Stimulated activated CD8-positive, alpha-beta memory T cell treated with anti-CD3 and anti-CD28 coated beads, Interleukin-12 subunit alpha, Interleukin-12 subunit beta, amount 100 ng/mL, for 24 hours (primary cell): ENCODE results near the gene ACTR3.

Experiments
- DNase-seq: peaks from one replicate; pipeline ENCODE4 v3.0.0-alpha.2; 2020; ENCODE audit errors: extremely low read depth

Gene ACTR3

GRCh38 chr2:113965644-113966043, 75.8 kb downstream of the ACTR3 start:
- DNase-seq, result no peak

DNA sequence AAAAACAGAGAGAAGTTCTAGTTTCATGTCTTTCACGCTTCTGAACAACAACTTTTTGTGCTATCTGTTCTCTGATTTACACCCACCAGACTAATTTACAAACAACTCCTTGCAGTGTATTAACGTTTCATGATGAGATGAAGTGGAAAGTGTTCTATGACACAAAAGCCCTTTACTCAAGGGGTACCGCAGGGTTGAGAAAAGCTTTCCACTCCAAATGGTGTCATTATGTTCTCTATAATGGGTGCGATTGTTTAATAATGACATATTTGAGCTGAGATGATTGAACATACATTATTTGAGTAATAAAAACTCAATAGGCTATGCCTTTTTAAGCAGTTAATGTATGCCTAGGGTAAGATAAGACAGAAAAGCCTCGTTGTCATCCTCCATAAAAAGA, 76.3 kb downstream of the ACTR3 start:
- no peak for DNase-seq

GRCh38 chr2:113966832-113967231, 76.9 kb downstream of the ACTR3 start:
- no peak for DNase-seq

- DNase-seq, result no peak
These were observed 77.4 kb downstream of the ACTR3 start for GRCh38 chr2:113967272-113967671.

DNA sequence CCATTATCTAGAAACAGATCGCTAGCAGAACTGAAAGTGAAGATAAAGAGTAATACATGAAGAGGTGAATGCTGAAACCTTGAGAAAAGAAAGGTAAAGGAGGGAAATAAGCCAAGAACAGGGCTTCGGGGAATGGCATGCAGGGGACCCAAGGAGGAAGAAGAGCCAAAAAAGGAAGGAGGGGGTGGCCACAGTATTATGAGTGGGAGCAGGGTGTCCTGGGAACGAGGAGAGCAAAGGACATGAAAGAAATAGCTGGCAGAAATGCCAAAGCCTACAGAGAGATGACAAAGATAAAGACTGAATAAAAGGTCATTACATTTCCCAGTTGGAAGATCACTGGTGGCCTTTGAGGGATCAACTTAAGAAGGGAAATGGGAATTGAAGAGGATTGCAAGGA, 82.9 kb downstream of the ACTR3 start:
- no peak for DNase-seq

- DNase-seq, result no peak
These were observed 83.9 kb downstream of the ACTR3 start for GRCh38 chr2:113973810-113974209.

GRCh38 chr2:113974727-113975126, 84.8 kb downstream of the ACTR3 start:
- no peak for DNase-seq

GRCh38 chr2:113976277-113976928, 86.5 kb downstream of the ACTR3 start:
- DNase-seq, result no peak

DNA sequence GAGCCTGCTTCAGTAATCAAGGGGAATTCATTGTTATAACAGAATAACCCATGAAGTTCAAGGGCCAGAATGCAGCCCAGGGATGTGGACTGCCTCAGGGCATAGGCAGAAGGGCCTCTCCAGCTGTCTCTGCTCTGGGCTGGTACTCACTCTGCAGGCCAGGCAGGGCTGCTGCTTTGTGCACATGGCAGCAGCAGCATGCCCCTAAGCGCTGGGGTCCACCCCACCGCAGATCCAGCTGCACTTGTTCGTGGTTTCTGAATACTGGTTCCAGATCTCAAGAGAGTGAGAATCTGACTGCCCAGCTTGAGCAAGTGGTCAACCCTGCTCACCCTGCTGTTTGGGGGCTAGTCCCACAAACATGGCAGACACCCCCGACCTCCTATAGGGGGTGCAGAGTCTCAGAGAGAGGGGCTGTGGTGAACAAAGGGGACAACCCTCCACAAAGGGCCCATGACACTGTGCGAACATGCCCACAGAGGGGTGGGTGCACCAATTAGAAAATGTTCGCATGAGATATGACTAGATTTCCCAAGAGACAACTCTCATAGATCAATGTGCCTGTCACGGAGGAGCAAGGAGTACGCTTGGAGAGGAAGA, 87.3 kb downstream of the ACTR3 start:
- no peak for DNase-seq

DNA sequence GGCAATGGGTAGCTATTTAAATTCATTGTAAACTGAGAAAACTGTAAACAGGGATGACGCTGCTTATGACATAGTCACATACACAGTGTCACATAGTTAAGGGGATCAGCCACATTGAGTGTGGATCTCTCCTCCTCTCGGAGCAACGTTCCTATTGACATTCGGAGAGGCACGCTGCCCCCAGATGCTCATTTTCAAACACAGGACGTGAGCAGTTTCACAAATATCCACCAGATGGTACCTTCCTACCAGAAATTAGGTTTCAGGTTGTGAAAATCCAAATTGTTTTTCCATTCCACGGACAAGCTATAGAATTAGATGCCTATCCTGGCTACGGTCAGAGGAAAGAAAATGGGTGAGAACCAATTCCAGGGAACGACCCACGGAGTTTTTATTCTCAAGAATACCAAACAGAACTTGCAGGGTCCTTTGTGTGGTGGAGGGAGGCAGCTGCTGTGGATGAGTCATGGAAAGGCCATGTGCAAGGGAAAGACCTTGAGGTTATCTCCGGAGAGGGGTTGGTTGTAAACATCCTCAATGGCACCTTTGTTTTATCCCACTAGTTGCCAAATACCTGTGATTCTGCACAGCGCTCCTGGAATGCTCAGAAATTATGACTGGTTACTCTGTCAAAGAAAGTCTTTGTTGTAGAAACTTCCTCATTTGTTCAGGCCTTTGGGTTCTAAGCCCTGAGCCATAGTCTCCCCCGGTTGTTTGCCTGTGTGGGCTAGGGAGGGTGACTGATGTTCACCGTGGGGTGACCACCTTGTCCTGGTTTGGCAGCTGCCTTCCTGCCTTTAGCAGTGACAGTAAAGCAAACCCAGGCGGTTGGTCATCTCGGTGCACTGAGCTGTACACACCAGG, 88.0 kb downstream of the ACTR3 start:
- no peak for DNase-seq

DNA sequence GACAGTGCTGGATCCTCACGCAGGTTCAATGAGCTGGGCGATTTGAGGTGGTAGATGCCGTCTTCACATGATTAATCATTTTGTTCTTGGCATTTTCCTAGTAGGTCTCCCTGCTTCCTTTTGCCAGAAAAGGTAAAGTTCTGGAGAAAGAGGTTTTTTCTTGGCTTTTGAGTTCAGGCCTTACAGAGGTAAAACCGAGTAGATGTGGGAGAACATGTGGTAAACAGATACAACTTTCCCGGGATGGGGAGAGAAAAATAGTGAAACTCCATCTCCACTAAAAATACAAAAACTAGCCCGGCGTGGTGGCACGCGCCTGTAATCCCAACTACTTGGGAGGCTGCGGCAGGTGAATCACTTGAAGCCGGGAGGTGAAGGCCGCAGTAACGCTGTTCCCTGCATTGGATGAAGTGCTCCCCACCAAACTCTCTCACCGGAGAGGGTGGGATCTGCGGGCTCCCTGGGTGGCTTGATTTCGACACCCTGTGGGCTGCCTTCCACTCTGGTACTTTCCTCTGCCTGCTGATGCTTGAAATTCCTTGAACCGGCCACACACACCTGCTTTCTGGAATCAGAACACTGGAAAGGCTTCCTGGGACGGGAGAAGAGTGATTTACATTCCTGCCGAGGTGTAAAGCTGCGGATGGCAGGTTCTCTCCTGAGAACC, 88.8 kb downstream of the ACTR3 start:
- DNase-seq, result no peak

GRCh38 chr2:113979191-113980128, 89.6 kb downstream of the ACTR3 start:
- DNase-seq, result peak; percentile 17

- no peak for DNase-seq
These were observed 91.1 kb downstream of the ACTR3 start for GRCh38 chr2:113980946-113981345.

DNA sequence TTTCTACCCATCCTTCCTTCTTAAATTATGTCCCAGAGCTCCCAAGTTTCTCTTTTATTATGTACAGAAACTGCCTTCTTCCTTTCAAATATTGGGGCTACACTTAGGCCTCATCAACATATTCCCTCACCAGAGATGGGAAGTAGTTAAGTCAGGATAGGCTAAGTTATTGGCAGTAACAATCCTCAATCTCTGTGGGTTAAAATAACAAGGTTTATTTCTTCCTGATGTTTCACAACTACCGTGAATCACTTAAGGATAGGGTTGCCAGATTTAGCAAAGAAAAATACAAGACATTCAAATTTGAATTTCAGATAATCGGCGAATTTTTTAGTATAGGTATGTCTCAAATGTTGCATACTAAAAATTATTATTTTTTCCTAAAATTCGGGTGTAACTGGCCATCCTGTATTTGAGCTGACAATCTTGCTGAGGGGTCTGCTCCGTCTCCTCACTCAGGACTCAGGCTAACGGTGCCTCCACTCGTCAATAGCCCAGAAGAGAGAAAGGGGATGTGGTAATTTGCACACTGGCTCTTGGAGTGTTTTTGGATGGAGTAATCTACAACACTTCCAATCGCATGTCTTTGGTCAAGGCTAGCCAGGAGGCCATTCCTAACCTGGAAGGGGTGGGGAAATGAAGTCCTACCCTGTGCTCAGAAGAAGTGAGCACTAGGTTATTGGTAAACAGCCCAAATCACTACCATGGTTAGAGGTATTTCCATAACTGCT, 91.7 kb downstream of the ACTR3 start:
- no peak for DNase-seq

GRCh38 chr2:113985554-113986397, 95.9 kb downstream of the ACTR3 start:
- no peak for DNase-seq

DNA sequence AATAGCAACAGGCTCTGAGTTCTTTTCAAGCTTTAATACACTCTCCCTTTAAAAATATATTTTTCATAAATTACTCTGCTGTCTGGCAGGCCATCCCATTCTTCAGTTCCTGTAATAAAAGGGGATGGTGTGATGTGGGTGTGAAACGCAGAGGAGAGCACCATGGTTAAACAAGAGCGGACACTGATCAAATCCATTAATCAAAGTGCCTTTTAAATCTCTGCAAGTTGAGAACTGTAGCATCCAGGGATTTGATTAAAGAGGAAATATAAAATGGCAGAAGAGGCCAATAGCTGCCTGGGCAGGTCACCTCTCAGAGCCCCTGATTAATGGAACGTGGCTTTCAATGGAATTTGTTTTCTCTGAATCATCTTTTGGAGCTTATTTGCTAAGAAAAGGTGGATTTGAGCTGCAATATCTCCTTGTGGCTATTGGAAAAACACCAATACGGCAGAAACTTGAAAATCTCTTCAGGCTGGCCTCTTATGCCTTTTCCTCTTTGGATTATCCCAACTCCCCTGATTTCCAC, 96.9 kb downstream of the ACTR3 start:
- no peak for DNase-seq

DNA sequence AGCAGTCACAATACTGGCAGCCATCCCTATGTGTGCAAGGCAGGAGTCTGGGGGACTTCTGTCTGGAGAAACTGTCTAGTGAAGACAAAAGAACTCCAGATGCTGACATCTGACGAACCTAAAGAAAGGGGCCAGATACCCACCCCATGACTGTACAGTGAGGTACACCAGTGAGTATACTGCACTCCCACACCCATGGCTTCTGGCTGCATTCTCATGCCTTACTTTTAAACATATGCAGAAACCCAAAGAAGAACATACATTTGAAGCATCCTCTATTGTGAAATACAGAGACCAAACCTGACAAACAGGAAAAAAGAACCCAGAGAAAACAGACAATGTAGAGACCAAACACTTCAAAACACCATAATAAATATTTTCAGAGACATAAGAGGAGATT, 102.2 kb downstream of the ACTR3 start:
- DNase-seq, result no peak

DNA sequence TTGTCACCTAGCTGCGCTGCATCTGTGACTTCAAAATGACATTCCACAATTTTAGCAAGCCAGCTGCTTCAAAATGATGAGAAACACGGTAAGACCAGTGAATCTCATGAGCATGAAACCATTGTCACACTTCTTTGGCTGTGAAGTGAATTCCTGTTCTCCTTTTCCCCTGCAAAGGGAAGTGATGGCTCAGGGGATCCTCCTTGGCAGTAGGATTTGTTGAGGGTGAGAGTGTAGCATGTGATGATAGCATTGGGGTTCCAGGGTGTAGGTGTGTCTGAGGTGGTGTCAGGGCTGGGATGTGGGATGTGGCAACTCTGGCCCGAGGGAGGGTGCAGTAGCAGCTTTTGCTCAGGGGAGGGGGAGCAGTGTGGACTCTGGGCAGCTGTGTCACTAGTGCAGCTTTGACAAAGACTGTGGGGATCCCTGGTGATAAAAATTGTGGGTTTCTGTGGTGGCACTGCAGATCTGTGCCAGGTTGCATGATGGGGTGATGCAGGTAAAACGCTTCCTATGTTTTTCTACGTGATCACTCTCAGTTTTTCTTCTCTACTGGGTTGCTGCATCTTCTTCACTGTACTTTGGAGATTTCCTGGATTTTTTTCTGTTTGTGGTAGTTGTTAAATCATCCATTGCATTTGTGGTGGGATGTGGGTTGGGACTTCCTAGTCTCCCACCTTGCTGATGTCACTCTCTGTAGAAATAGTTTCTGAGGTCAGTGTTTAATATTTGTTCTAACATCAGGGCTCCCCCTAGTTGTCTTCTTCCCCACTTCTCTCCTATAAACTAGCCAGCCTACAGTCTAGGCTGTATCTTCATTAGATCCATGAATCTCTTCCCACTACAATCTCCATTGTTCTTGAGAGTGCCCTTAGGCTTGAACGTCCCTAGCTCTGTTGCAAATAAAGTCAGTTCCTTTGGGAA, 107.0 kb downstream of the ACTR3 start:
- no peak for DNase-seq
